K562 (cell line): ENCODE data around the gene SLC6A16. TPM values are rescaled to one million over a fixed set of nuclear protein-coding genes. Genes with fewer than 3 reads are reported as not detected.
A peak's percentile ranks its signal among the peaks of the same experiment; 100 is the strongest.

Experiments used
- ATAC-seq: fragments of 200-7000 bp; cut with Tn5 transposase; 3 replicates; pipeline ENCODE4 v1.9.1; 2020; ENCODE audit warnings: moderate library complexity
- BruUV-seq: library from RNA; stranded (reverse); fragments of 400-500 nt; replicated peaks from 2 replicates; lab custom pipeline; 2021; lab: Mats Ljungman, UMichigan
- CTCF ChIA-PET: fragments of 300-600 bp; formaldehyde crosslinking; extraction: SDS; loops from one replicate; lab custom pipeline; 2021; ENCODE audit warnings: low intra/inter-chr PET ratio; lab: Yijun Ruan, JAX
- POLR2A ChIA-PET: fragments of 300-600, 350-650 bp; sonication (Branson Sonifier 250); formaldehyde crosslinking; extraction: SDS; loops from one replicate; lab custom pipeline; 2021; ENCODE audit warnings: antibody characterized with exemption, inconsistent platforms; lab: Yijun Ruan, JAX
- DNase-seq, 4 experiments: peaks; one replicate each; pipeline versions ENCODE4 v3.0.0 to v3.0.0-alpha.2; 2011 to 2018; ENCODE audit warnings: low spot score in 3 of 4, mixed read lengths in 3 of 4; ENCODE audit errors: extremely low read depth in 1 of 4
- FAIRE-seq: peaks from 2 replicates; lab custom pipeline; 2011; peaks lifted over from hg19 to GRCh38; lab: Jason Lieb, UNC
- H2AFZ ChIP-seq: 2 replicates; pipeline ENCODE4 v1.6.0; 2011; ENCODE audit warnings: low read depth, low read length, control low read depth, inconsistent platforms
- H3K27ac ChIP-seq: fragments of 200-600 bp; 3 replicates; pipeline ENCODE4 v1.8.0; 2011; ENCODE audit warnings: low read depth, mild to moderate bottlenecking, control low read depth, inconsistent platforms, low read length, moderate library complexity, mixed read lengths; ENCODE audit errors: extremely low read depth
- H3K27me3 ChIP-seq, 2 experiments: fragments of 300-600 bp in 1 of 2; 2 replicates in 1 of 2; 3 replicates in 1 of 2; pipeline versions ENCODE4 v1.6.0 to v1.8.0; 2011; ENCODE audit warnings: inconsistent platforms in 2 of 2, low read length in 2 of 2, mild to moderate bottlenecking in 1 of 2, mixed read lengths in 1 of 2, moderate library complexity in 1 of 2; ENCODE audit not compliant: control insufficient read depth in 2 of 2, insufficient read depth in 2 of 2
- H3K36me3 ChIP-seq: fragments of 300-600 bp; 3 replicates; pipeline ENCODE4 v1.8.0; 2011; ENCODE audit warnings: mild to moderate bottlenecking, low read length, inconsistent platforms; ENCODE audit not compliant: control insufficient read depth, insufficient read depth
- H3K4me1 ChIP-seq, 2 experiments: fragments of 200-600 bp in 1 of 2; replicated peaks in 1 of 2; 2 replicates in 1 of 2; 3 replicates in 1 of 2; pipeline versions ENCODE4 v1.5.1 to v1.8.0; 2011; ENCODE audit warnings: inconsistent platforms in 2 of 2, low read length in 2 of 2, mild to moderate bottlenecking in 1 of 2, mixed read lengths in 1 of 2, moderate library complexity in 1 of 2; ENCODE audit not compliant: control insufficient read depth in 2 of 2, insufficient read depth in 2 of 2
- H3K4me2 ChIP-seq: 2 replicates; pipeline ENCODE4 v1.6.1; 2011; ENCODE audit warnings: low read length, control low read depth, inconsistent platforms, mixed read lengths; ENCODE audit not compliant: insufficient read depth
- H3K4me3 ChIP-seq: fragments of 200-600 bp; sonication (generic), shearing (Covaris generic); 2 replicates; pipeline ENCODE4 v1.5.1; 2016; ENCODE audit warnings: control low read depth, inconsistent platforms
- H3K79me2 ChIP-seq: fragments of 200-600 bp; 3 replicates; pipeline ENCODE4 v1.8.0; 2011; ENCODE audit warnings: low read length, inconsistent platforms; ENCODE audit not compliant: control insufficient read depth, insufficient read depth
- H3K9ac ChIP-seq, 2 experiments: 2 replicates each; pipeline versions ENCODE4 v1.6.0 to v1.6.1; 2011; ENCODE audit warnings: low read depth in 2 of 2, low read length in 2 of 2, control low read depth in 1 of 2, inconsistent platforms in 1 of 2, mild to moderate bottlenecking in 1 of 2, mixed read lengths in 1 of 2; ENCODE audit not compliant: insufficient read depth in 1 of 2
- H3K9me1 ChIP-seq: one replicate; pipeline ENCODE4 v1.6.0; 2011; ENCODE audit warnings: inconsistent platforms, mild to moderate bottlenecking, low read length, moderate library complexity; ENCODE audit not compliant: control insufficient read depth, insufficient read depth
- H3K9me3 ChIP-seq: replicated peaks from 2 replicates; pipeline ENCODE4 v1.5.1; 2011; ENCODE audit warnings: low read depth, low read length, inconsistent platforms; ENCODE audit not compliant: control insufficient read depth, insufficient read depth
- H4K20me1 ChIP-seq: replicated peaks from 2 replicates; pipeline ENCODE4 v1.6.1; 2011; ENCODE audit warnings: low read length, inconsistent platforms, mixed read lengths; ENCODE audit not compliant: control insufficient read depth, insufficient read depth
- CBFA2T3 ChIP-seq: fragments of 450-650 bp; IDR thresholded peaks from 2 replicates; pipeline ENCODE4 v1.6.1; 2017
- CBX3 ChIP-seq, 2 experiments: IDR thresholded peaks; 1 replicate in 1 of 2; 2 replicates in 1 of 2; pipeline ENCODE4 v1.6.1; 2012; ENCODE audit warnings: inconsistent platforms in 2 of 2, low read length in 2 of 2, borderline replicate concordance in 1 of 2, control low read depth in 1 of 2
- CHD1 ChIP-seq: fragments of 200-600 bp; sonication (generic); IDR thresholded peaks from one replicate; pipeline ENCODE4 v1.6.1; 2012; ENCODE audit warnings: mild to moderate bottlenecking, moderate library complexity, low read length, inconsistent platforms
- DIDO1 ChIP-seq: fragments of 450-650 bp; IDR thresholded peaks from 2 replicates; pipeline ENCODE4 v1.6.1; 2016; ENCODE audit warnings: low read depth, missing biosample characterization, missing genetic modification characterization
- HDGF ChIP-seq: fragments of 450-650 bp; IDR thresholded peaks from 2 replicates; pipeline ENCODE4 v1.6.1; 2016
- MTA1 ChIP-seq: fragments of 450-650 bp; IDR thresholded peaks from 2 replicates; pipeline ENCODE4 v1.6.1; 2017; ENCODE audit warnings: borderline replicate concordance
- NFXL1 ChIP-seq: fragments of 450-650 bp; formaldehyde crosslinking; IDR thresholded peaks from 2 replicates; pipeline ENCODE4 v1.4.0; 2021; ENCODE audit warnings: mild to moderate bottlenecking
- PRPF4 ChIP-seq: fragments of 200-400 bp; formaldehyde crosslinking; IDR thresholded peaks from one replicate; pipeline ENCODE4 v1.6.1; 2017; ENCODE audit warnings: low read length, low read depth, mild to moderate bottlenecking; ENCODE audit not compliant: insufficient read depth, poor library complexity, severe bottlenecking
- RFX7 ChIP-seq: fragments of 250-450 bp; sonication (Bioruptor Pico); IDR thresholded peaks from 2 replicates; pipeline ENCODE4 v1.5.1; 2021; ENCODE audit warnings: mild to moderate bottlenecking
- SPI1 ChIP-seq: IDR thresholded peaks from 2 replicates; pipeline ENCODE4 v1.6.1; 2011; ENCODE audit warnings: low read depth, low read length, control low read depth, borderline replicate concordance
- SREBF2 ChIP-seq: sonication (generic); formaldehyde crosslinking; IDR thresholded peaks from 2 replicates; pipeline ENCODE4 v1.4.0; 2020; ENCODE audit warnings: mild to moderate bottlenecking, missing genetic modification reagents
- U2AF2 ChIP-seq: fragments of 200-400 bp; formaldehyde crosslinking; optimal IDR thresholded peaks from 2 replicates; pipeline ENCODE3; 2017; ENCODE audit warnings: low read depth, mild to moderate bottlenecking, low read length
- ZBTB1 ChIP-seq: sonication (generic); formaldehyde crosslinking; IDR thresholded peaks from 2 replicates; pipeline ENCODE4 v1.8.1; 2023; ENCODE audit warnings: missing genetic modification reagents, low read depth, mild to moderate bottlenecking, borderline replicate concordance
- ZC3H8 ChIP-seq: fragments of 450-650 bp; IDR thresholded peaks from 2 replicates; pipeline ENCODE4 v1.6.1; 2017
- WGBS: fragments of 100-300 bp; shearing (Covaris generic); methylation state at CpG from one replicate; pipeline ENCODE4 v1.1.6; 2016; ENCODE audit warnings: low coverage, mixed read lengths; ENCODE audit not compliant: insufficient coverage; ENCODE audit errors: missing lambda C conversion rate; 5-methylcytosine and 5-hydroxymethylcytosine counted together
- in situ Hi-C: fragments of 300-500 bp; cut with MboI; formaldehyde crosslinking; loops from 4 replicates; pipeline ENCODE4 v1.15.0; 2018; ENCODE audit warnings: inconsistent platforms, mixed read lengths
- intact Hi-C: fragments of 100-400 bp; cut with micrococcal nuclease; formaldehyde crosslinking; loops from 2 replicates; pipeline ENCODE4 v1.14.2; 2022
- polyA plus RNA-seq, 8 experiments: library from polyadenylated mRNA; depleted of rRNA in 4 of 8; stranded (reverse) in 5 of 8; unstranded in 3 of 8; fragments of >200 nt; fragmentation: Nextera tagmentation in 2 of 8; fragmentation: Illumina TruSeq in 1 of 8; extraction: Ambion mirVana in 2 of 8; extraction: Trizol in 1 of 8; gene quantifications; 2 replicates each; pipeline versions ENCODE4 v1.2.1 to v1.2.3, GENCODE V29; 2011 to 2014; ENCODE audit warnings: inconsistent platforms in 1 of 8, missing spikeins in 1 of 8
- total RNA-seq, 7 experiments: library from RNA; depleted of rRNA in 6 of 7; stranded (reverse); fragments of >200 nt in 6 of 7; fragmentation: Illumina TruSeq in 2 of 7; extraction: Trizol in 2 of 7; gene quantifications; 2 replicates each; pipeline versions ENCODE4 v1.2.1 to v1.2.3, GENCODE V29; 2011 to 2021; ENCODE audit warnings: low replicate concordance in 1 of 7
- TF ChIP-seq, protein P1 (sequence below): fragments of 250-450 bp; sonication (Bioruptor Pico); IDR thresholded peaks from 2 replicates; pipeline ENCODE4 v1.8.0; 2022; ENCODE audit warnings: moderate library complexity, mild to moderate bottlenecking, inconsistent platforms
- TF ChIP-seq, protein P2 (sequence below): fragments of 250-450 bp; sonication (Bioruptor Pico); IDR thresholded peaks from 2 replicates; pipeline ENCODE4 v1.4.0; 2020; ENCODE audit warnings: mild to moderate bottlenecking, moderate library complexity
- TF ChIP-seq, protein P3 (sequence below): fragments of 250-450 bp; sonication (Bioruptor Pico); IDR thresholded peaks from 2 replicates; pipeline ENCODE4 v1.8.0; 2022; ENCODE audit warnings: inconsistent platforms
- TF ChIP-seq, protein P4 (sequence below): fragments of 250-450 bp; sonication (Bioruptor Pico); IDR thresholded peaks from 2 replicates; pipeline ENCODE4 v1.4.0; 2020

The SLC6A16 gene
- total and polyA plus RNA-seq, 9 of the 15 experiments (the other 6 are each of a cell fraction or from before 2014, with no cell fraction given): 0.05 to 0.95 (median 0.36) TPM

DNA sequence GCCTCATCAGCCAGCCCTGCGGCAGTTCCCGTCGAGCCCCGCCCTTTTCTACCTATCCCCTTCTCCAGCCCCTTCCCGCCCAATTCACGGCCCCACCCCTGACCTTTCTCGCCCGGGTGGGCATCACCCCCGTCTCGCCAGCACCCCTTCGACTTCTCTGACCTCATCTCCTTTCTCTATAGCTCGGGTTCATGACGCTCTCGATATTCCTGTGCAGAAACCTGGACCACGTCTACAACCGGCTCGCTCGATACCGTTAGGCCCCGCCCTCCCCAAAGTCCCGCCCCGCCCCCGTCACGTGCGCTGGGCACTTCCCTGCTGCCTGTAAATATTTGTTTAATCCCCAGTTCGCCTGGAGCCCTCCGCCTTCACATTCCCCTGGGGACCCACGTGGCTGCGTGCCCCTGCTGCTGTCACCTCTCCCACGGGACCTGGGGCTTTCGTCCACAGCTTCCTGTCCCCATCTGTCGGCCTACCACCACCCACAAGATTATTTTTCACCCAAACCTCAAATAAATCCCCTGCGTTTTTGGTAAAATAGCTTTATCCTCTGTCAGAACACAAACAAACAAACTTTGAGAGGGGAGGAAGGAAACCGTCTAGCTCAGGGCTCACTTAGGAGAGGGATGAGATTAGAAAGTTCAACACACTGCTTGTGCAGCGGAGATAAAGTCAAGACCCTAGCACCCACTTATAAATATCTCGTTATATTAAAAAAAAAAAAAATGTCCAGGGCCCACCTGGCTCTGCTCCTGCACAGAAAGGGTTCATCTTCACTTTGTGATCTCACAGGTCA lies 15.3 kb upstream of the SLC6A16 start:
- H3K27ac ChIP-seq: peak overlapping the region; percentile 66; the same call in 2 of the 3 replicates
- no peaks in the 10 kb centered on the region for H3K27me3 ChIP-seq
- peak overlapping the region; percentile 34 for H3K4me3 ChIP-seq
- in situ Hi-C loops: no loop called here
- FAIRE-seq (no peak), ATAC-seq (peak; percentile 69), DNase-seq (peak; percentile 76 to 87 (median 86))
- POLR2A ChIA-PET: interaction anchor here (0.6 to 1.0 kb wide), 5 partner anchors 19 to 874 kb away, joined by 3 to 5 read pairs (median 3); partner anchors contain the start of gene GFY
- no peaks in the 10 kb centered on the region for H4K20me1 ChIP-seq
- peak overlapping the region; percentile 45 to 85 for H3K9ac ChIP-seq
- H3K4me1 ChIP-seq: peaks cover 30 to 51% of the 10 kb centered on the region in 2 experiments
- H3K9me1 ChIP-seq: no peaks in the 10 kb centered on the region
- no peaks in the 10 kb centered on the region for H3K79me2 ChIP-seq
- CTCF ChIA-PET: no interaction called here
- H3K36me3 ChIP-seq: peaks cover 23% of the 10 kb centered on the region; the same call in 1 of the 3 replicates
- H3K4me2 ChIP-seq: peak overlapping the region; percentile 75
- H3K9me3 ChIP-seq: no peaks in the 10 kb centered on the region
- WGBS: 14% methylated on average over 16 of the region's 36 CpGs
- H2AFZ ChIP-seq: peak overlapping the region; percentile 87
- intact Hi-C loops: no loop called here
- no TSS peak for BruUV-seq
- no peak for TF ChIP-seq RFX7 (CRISPR knock-in tag)
- no peak for TF ChIP-seq DIDO1 (tag)
- TF ChIP-seq NFXL1 (CRISPR knock-in tag): no peak
- TF ChIP-seq MTA1: no peak
- no peak for TF ChIP-seq PRPF4
- TF ChIP-seq, protein P1, sequence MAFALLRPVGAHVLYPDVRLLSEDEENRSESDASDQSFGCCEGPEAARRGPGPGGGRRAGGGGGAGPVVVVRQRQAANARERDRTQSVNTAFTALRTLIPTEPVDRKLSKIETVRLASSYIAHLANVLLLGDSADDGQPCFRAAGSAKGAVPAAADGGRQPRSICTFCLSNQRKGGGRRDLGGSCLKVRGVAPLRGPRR: no peak
- TF ChIP-seq HDGF: no peak
- TF ChIP-seq, protein P2, sequence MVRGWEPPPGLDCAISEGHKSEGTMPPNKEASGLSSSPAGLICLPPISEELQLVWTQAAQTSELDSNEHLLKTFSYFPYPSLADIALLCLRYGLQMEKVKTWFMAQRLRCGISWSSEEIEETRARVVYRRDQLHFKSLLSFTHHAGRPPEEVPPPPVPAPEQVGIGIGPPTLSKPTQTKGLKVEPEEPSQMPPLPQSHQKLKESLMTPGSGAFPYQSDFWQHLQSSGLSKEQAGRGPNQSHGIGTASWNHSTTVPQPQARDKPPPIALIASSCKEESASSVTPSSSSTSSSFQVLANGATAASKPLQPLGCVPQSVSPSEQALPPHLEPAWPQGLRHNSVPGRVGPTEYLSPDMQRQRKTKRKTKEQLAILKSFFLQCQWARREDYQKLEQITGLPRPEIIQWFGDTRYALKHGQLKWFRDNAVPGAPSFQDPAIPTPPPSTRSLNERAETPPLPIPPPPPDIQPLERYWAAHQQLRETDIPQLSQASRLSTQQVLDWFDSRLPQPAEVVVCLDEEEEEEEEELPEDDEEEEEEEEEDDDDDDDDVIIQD (CRISPR knock-in tag): no peak
- no peak for TF ChIP-seq SREBF2 (CRISPR knock-in tag)
- no peak for TF ChIP-seq U2AF2
- no peak for TF ChIP-seq CBX3 (IDR thresholded peaks at IDR 0.05; ENCODE audit: borderline replicate concordance in 1 of 2, low read length in 2 of 2)
- TF ChIP-seq CHD1: no peak
- no peak for TF ChIP-seq ZBTB1 (CRISPR knock-in tag)
- 0 out of 2 replicates have a peak, but pooled peaks have one; percentile 53 for TF ChIP-seq SPI1
- TF ChIP-seq ZC3H8: no peak
- TF ChIP-seq, protein P3, sequence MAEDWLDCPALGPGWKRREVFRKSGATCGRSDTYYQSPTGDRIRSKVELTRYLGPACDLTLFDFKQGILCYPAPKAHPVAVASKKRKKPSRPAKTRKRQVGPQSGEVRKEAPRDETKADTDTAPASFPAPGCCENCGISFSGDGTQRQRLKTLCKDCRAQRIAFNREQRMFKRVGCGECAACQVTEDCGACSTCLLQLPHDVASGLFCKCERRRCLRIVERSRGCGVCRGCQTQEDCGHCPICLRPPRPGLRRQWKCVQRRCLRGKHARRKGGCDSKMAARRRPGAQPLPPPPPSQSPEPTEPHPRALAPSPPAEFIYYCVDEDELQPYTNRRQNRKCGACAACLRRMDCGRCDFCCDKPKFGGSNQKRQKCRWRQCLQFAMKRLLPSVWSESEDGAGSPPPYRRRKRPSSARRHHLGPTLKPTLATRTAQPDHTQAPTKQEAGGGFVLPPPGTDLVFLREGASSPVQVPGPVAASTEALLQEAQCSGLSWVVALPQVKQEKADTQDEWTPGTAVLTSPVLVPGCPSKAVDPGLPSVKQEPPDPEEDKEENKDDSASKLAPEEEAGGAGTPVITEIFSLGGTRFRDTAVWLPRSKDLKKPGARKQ (CRISPR knock-in tag): no peak
- TF ChIP-seq, protein P4, sequence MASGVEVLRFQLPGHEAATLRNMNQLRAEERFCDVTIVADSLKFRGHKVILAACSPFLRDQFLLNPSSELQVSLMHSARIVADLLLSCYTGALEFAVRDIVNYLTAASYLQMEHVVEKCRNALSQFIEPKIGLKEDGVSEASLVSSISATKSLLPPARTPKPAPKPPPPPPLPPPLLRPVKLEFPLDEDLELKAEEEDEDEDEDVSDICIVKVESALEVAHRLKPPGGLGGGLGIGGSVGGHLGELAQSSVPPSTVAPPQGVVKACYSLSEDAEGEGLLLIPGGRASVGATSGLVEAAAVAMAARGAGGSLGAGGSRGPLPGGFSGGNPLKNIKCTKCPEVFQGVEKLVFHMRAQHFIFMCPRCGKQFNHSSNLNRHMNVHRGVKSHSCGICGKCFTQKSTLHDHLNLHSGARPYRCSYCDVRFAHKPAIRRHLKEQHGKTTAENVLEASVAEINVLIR (CRISPR knock-in tag): no peak
- no peak for TF ChIP-seq CBFA2T3
